ENCODE data around the gene ZNF500.

DNA sequence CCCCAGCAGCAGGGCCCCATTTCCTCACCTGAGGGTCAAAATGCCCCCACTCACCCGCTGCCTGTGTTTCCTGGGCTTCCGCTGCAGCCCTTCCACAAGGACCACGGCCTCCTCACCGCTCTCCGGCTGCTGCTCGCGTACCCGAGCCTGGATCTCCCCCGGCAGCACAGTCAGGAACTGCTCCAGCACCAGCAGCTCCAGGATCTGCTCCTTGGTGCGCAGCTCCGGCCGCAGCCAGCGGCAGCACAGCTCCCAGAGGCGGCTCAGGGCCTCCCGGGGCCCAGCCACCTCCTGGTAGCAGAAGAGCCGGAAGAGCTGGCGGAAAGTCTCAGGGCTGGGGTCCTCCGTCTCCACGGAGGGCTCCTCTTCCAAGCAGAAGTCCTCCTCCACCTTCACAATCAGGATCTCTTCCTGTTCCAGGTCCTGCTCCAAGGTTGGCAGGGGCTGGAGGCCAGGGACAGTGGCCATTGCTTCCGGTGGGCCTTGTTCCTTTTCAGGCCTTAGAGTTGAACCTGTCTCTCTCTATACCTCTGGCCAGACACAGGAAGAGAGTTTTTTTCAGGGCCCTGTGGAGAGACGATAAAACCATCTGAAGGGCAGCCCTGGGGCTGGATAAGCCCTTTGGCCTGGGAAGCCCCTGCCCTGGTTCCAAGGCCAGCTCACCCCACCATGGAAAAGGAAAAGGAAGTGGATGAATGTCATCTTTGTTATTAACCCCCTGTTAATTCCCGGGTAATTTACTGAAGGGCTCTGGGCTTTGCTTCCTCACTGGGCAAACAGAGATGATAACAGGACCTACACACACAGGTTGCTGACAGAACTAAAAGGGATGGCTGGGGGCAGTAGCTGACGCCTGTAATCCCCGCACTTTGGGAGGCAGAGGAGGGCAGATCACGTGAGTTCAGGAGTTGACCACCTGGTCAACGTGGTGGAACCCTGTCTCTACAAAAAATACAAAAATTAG, 1.2 kb downstream of the ZNF500 start:
- TF ChIP-seq, protein P1, sequence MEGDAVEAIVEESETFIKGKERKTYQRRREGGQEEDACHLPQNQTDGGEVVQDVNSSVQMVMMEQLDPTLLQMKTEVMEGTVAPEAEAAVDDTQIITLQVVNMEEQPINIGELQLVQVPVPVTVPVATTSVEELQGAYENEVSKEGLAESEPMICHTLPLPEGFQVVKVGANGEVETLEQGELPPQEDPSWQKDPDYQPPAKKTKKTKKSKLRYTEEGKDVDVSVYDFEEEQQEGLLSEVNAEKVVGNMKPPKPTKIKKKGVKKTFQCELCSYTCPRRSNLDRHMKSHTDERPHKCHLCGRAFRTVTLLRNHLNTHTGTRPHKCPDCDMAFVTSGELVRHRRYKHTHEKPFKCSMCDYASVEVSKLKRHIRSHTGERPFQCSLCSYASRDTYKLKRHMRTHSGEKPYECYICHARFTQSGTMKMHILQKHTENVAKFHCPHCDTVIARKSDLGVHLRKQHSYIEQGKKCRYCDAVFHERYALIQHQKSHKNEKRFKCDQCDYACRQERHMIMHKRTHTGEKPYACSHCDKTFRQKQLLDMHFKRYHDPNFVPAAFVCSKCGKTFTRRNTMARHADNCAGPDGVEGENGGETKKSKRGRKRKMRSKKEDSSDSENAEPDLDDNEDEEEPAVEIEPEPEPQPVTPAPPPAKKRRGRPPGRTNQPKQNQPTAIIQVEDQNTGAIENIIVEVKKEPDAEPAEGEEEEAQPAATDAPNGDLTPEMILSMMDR (conservative IDR thresholded peaks at IDR 0.05) = no peak
- TF ChIP-seq ZFX (IDR thresholded peaks at IDR 0.05) = no peak
